Activated CD4-positive, alpha-beta T cell treated with anti-CD3 and anti-CD28 coated beads, Interleukin-2, amount 10 ng/mL, durations not matched to agents 24 days and 14 days (primary cell): Measurements from ENCODE around the gene ADAMTS19. TPM values are rescaled to one million over a fixed set of nuclear protein-coding genes. Genes with fewer than 3 reads are reported as not detected.
"Not testable (repeated sequence)": the region's sequence is repeated elsewhere in the genome, so short reads cannot be mapped to it uniquely, and the experiment has no call there.

Experiments
- DNase-seq: peaks from one replicate; pipeline ENCODE4 v3.0.0; 2022
- H3K27ac Mint-ChIP-seq: one replicate; pipeline ENCODE4 v1.8.0; 2022; ENCODE audit warnings: mild to moderate bottlenecking, mixed read lengths
- H3K27me3 Mint-ChIP-seq: one replicate; pipeline ENCODE4 v1.8.0; 2022; ENCODE audit warnings: mixed read lengths
- H3K36me3 Mint-ChIP-seq: one replicate; pipeline ENCODE4 v1.8.0; 2022; ENCODE audit warnings: low read depth, mild to moderate bottlenecking, mixed read lengths
- H3K4me1 Mint-ChIP-seq: one replicate; pipeline ENCODE4 v1.8.0; 2021; ENCODE audit warnings: mixed read lengths
- H3K4me3 Mint-ChIP-seq: one replicate; pipeline ENCODE4 v1.8.0; 2022; ENCODE audit warnings: mild to moderate bottlenecking, moderate library complexity, mixed read lengths
- H3K9me3 Mint-ChIP-seq: one replicate; pipeline ENCODE4 v1.8.0; 2021; ENCODE audit warnings: mixed read lengths
- intact Hi-C: fragments of 100-400 bp; cut with micrococcal nuclease; formaldehyde crosslinking; loops from one replicate; pipeline ENCODE4 v1.15.1; 2023
- total RNA-seq: library from RNA; stranded (reverse); gene quantifications from 2 replicates; pipeline ENCODE4 v1.2.3, GENCODE V29; 2022

Gene ADAMTS19
- total RNA-seq, 1 donor from 2014 or later: not detected

GRCh38 chr5:129506086-129506485, 46.0 kb downstream of the ADAMTS19 start:
- Mint-ChIP-seq H3K4me1 (no peaks in the 10 kb centered on the region), H3K9me3 (no peaks in the 10 kb centered on the region), H3K27me3 (no peaks in the 10 kb centered on the region), H3K27ac (no peak overlapping the region), H3K4me3 (no peak overlapping the region), H3K36me3 (no peaks in the 10 kb centered on the region)
- intact Hi-C loops: no loop called here
- DNase-seq: no peak

- Mint-ChIP-seq H3K4me3 (no peak overlapping the region), H3K27ac (no peak overlapping the region), H3K9me3 (no peaks in the 10 kb centered on the region), H3K4me1 (no peaks in the 10 kb centered on the region), H3K27me3 (no peaks in the 10 kb centered on the region), H3K36me3 (no peaks in the 10 kb centered on the region)
- no peak for DNase-seq
- intact Hi-C loops: no loop called here
Measured at GRCh38 chr5:129506950-129507349, 46.9 kb downstream of the ADAMTS19 start.

- H3K4me1 Mint-ChIP-seq: no peaks in the 10 kb centered on the region
- no peaks in the 10 kb centered on the region for H3K36me3 Mint-ChIP-seq
- no peaks in the 10 kb centered on the region for H3K27me3 Mint-ChIP-seq
Measured at GRCh38 chr5:129507527-129507926, 47.4 kb downstream of the ADAMTS19 start.

DNA sequence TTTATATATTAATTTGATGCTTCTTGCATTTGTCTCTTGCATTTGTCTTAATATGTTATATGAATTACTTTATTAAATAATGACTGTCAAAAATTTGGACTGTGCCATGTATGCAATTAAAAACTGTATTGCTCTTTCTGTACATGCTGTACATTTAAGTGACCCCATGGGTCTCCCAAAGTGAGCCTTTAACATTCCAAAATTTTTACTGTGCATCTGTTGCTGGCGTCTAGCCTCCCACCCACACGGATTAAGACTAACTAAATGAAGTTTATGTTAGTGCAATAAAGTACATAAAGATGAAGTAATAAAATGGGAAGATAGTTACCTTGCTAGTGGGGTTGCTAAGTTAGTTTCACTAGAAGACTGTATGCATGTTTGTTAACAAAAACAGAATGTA, 48.5 kb downstream of the ADAMTS19 start:
- intact Hi-C loops: no loop called here
- Mint-ChIP-seq H3K27me3 (no peaks in the 10 kb centered on the region), H3K36me3 (no peaks in the 10 kb centered on the region), H3K27ac (no peak overlapping the region), H3K9me3 (no peaks in the 10 kb centered on the region), H3K4me1 (no peaks in the 10 kb centered on the region), H3K4me3 (no peak overlapping the region)
- DNase-seq: no peak

More at GRCh38 chr5:129507527-129507926, 47.4 kb downstream of the ADAMTS19 start:
- intact Hi-C loops: no loop called here
- no peak overlapping the region for H3K4me3 Mint-ChIP-seq
- no peak overlapping the region for H3K27ac Mint-ChIP-seq
- DNase-seq: no peak
- no peaks in the 10 kb centered on the region for H3K9me3 Mint-ChIP-seq

DNA sequence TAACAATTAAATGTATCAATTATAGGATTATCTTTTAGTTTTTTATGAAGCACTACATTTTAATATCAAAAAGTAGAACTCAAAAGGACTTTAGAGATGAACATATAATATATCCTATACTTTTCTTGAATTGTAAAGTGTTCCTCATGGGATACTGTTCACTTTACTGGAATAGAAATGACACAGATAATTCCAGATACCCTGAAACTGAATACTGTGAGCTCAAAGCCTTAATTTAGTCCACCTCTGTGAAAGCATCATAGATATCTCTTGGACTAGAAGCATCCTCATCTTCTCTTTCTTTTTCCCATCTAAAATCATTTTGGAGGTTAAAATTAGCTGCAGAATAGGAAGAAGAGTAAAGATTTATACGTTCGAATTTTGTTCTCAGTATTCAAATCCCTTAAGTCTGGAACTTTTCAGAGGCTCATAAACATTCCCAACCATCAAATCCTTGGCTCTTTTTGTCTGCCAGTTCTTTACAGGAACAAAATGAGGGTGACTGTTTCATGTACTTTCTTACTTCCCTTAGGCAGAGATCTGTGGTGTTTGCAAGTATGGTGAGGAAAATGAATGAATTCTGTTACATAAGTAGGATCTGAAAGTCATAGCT, 49.4 kb downstream of the ADAMTS19 start:
- Mint-ChIP-seq H3K27me3 (no peaks in the 10 kb centered on the region), H3K9me3 (no peaks in the 10 kb centered on the region), H3K36me3 (no peaks in the 10 kb centered on the region), H3K27ac (no peak overlapping the region), H3K4me1 (no peaks in the 10 kb centered on the region), H3K4me3 (no peak overlapping the region)
- DNase-seq: no peak
- intact Hi-C loops: no loop called here

GRCh38 chr5:129511291-129511690, 51.2 kb downstream of the ADAMTS19 start:
- H3K27ac Mint-ChIP-seq: no peak overlapping the region
- H3K36me3 Mint-ChIP-seq: no peaks in the 10 kb centered on the region
- no peaks in the 10 kb centered on the region for H3K4me1 Mint-ChIP-seq
- H3K27me3 Mint-ChIP-seq: no peaks in the 10 kb centered on the region
- intact Hi-C loops: no loop called here
- no peaks in the 10 kb centered on the region for H3K9me3 Mint-ChIP-seq
- no peak for DNase-seq
- H3K4me3 Mint-ChIP-seq: no peak overlapping the region

GRCh38 chr5:129541051-129541450, 81.0 kb downstream of the ADAMTS19 start:
- Mint-ChIP-seq H3K36me3 (no peaks in the 10 kb centered on the region), H3K27me3 (no peaks in the 10 kb centered on the region), H3K4me3 (no peak overlapping the region), H3K27ac (no peak overlapping the region), H3K9me3 (no peaks in the 10 kb centered on the region), H3K4me1 (no peaks in the 10 kb centered on the region)
- no peak for DNase-seq
- intact Hi-C loops: no loop called here

DNA sequence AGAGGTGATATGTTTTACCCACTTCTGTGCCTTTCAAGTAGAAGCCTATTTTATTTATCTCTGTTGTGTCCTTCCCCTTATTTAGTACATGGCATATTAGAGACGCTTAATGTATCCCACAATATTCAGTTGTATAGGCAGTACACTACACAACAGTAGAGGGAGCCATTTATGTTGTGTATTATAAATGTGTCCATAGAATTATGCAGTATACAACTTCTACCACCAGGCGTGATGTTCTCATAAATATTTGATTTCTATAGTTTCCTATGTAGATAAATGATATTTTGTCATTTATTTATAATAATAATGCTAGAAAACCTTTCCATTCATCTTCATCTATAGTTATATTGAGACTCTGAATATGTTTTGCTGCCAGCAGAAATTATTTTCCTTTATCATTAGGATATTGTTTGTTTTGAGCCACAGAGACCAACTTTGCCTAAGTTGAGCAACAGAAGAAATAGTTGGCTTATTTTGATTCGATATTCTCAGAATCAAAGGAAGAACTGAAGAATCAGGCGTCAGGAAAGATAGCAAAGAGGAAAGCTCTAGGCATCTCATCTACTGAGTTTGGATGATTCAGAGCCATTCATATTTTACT, 81.7 kb downstream of the ADAMTS19 start:
- Mint-ChIP-seq H3K4me1 (no peaks in the 10 kb centered on the region), H3K4me3 (no peak overlapping the region), H3K9me3 (no peaks in the 10 kb centered on the region), H3K27me3 (no peaks in the 10 kb centered on the region), H3K27ac (no peak overlapping the region), H3K36me3 (no peaks in the 10 kb centered on the region)
- no peak for DNase-seq
- intact Hi-C loops: no loop called here

GRCh38 chr5:129547137-129547536, 87.0 kb downstream of the ADAMTS19 start:
- no peaks in the 10 kb centered on the region for H3K9me3 Mint-ChIP-seq
- intact Hi-C loops: no loop called here

DNA sequence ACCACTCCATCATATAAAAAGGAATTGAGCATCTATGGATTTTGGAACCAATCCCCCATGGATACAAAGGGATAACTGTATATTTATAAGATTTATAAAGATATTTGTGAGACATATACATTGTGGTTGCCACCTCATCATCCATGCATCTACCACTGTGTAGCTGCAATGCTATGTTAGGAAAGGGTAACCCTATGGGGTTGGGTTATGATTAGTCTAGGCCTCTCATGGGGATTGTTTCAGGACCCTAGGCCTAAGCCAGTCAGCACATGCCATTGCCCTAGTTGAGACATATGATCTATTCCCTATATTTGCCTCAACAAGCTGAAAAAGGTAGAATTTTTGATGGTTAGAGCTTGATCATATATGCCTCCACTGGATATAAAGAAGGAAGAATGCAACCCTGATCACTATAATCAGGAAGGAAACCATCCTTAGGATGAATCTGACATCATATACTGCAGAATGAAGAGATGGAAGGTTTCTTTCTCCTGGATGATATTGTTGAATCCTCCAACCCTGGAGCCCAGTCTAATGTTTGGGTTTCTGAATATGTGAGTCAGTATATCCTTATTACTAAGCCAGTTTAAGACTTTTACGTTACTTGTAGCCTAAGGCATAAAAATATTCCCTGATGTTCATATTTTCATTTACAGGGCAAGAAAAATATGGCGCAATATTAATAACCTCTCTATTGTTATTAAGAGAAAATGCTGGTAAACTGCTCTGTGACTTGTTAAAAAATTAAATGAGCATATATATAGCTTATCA, 94.2 kb downstream of the ADAMTS19 start:
- Mint-ChIP-seq H3K27ac (no peak overlapping the region), H3K4me1 (no peaks in the 10 kb centered on the region), H3K9me3 (no peaks in the 10 kb centered on the region), H3K36me3 (no peaks in the 10 kb centered on the region), H3K27me3 (no peaks in the 10 kb centered on the region), H3K4me3 (no peak overlapping the region)
- intact Hi-C loops: no loop called here
- no peak for DNase-seq

More at GRCh38 chr5:129547137-129547536, 87.0 kb downstream of the ADAMTS19 start:
- no peaks in the 10 kb centered on the region for H3K27me3 Mint-ChIP-seq
- H3K27ac Mint-ChIP-seq: no peak overlapping the region
- no peaks in the 10 kb centered on the region for H3K4me1 Mint-ChIP-seq
- no peak for DNase-seq
- no peak overlapping the region for H3K4me3 Mint-ChIP-seq
- no peaks in the 10 kb centered on the region for H3K36me3 Mint-ChIP-seq

GRCh38 chr5:129563585-129563984, 103.5 kb downstream of the ADAMTS19 start:
- no peak overlapping the region for H3K27ac Mint-ChIP-seq
- intact Hi-C loops: no loop called here
- no peaks in the 10 kb centered on the region for H3K36me3 Mint-ChIP-seq
- H3K4me3 Mint-ChIP-seq: no peak overlapping the region
- no peaks in the 10 kb centered on the region for H3K4me1 Mint-ChIP-seq
- DNase-seq: no peak
- no peaks in the 10 kb centered on the region for H3K27me3 Mint-ChIP-seq
- H3K9me3 Mint-ChIP-seq: no peaks in the 10 kb centered on the region

GRCh38 chr5:129569295-129569694, 109.2 kb downstream of the ADAMTS19 start:
- H3K36me3 Mint-ChIP-seq: no peaks in the 10 kb centered on the region
- H3K9me3 Mint-ChIP-seq: no peaks in the 10 kb centered on the region
- intact Hi-C loops: no loop called here
- no peaks in the 10 kb centered on the region for H3K27me3 Mint-ChIP-seq
- no peaks in the 10 kb centered on the region for H3K4me1 Mint-ChIP-seq
- H3K4me3 Mint-ChIP-seq: no peak overlapping the region
- no peak overlapping the region for H3K27ac Mint-ChIP-seq
- DNase-seq: no peak

DNA sequence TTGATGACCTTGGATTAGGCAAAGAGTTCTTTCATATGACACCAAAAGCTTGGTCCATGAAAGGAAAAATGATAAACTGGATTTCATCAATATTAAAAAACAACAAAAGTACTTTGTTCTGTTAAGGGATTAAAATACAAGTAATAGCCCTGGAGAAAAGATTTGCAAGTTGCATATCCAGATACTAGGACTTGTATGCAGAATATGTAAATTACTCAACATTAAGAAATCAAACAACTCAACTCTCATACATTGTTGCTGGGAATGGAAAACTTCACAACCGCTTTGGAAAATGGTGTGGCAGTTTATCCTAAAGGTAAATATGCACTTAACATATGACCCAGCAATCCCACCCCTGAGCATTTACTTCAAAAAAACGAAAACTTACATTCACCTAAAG, 112.0 kb downstream of the ADAMTS19 start:
- Mint-ChIP-seq H3K27ac (no peak overlapping the region), H3K4me3 (no peak overlapping the region)
- intact Hi-C loops: no loop called here

GRCh38 chr5:129584496-129584895, 124.4 kb downstream of the ADAMTS19 start:
- H3K4me3 Mint-ChIP-seq, H3K9me3 Mint-ChIP-seq, H3K27ac Mint-ChIP-seq, intact Hi-C loops, H3K4me1 Mint-ChIP-seq, H3K36me3 Mint-ChIP-seq, DNase-seq, H3K27me3 Mint-ChIP-seq: not testable (repeated sequence)

More for the DNA sequence above, 112.0 kb downstream of the ADAMTS19 start:
- Mint-ChIP-seq H3K27me3 (no peaks in the 10 kb centered on the region), H3K9me3 (no peaks in the 10 kb centered on the region), H3K36me3 (no peaks in the 10 kb centered on the region), H3K4me1 (no peaks in the 10 kb centered on the region)
- DNase-seq: no peak
